Omental fat pad (tissue), 4 donors: ENCODE data around the gene SMIM41. TPM values are rescaled to one million over a fixed set of nuclear protein-coding genes. Genes with fewer than 3 reads are reported as not detected.

ENCODE experiments used
- ATAC-seq: fragments of 150-250 bp; one replicate; pipeline ENCODE4 v1.9.1; 2016; ENCODE audit warnings: mild to moderate bottlenecking, moderate library complexity; ENCODE audit not compliant: low FRiP score
- DNase-seq: peaks from one replicate; pipeline ENCODE4 v3.0.0-alpha.2; 2019; ENCODE audit warnings: low spot score
- CTCF ChIP-seq, 3 donors: fragments of 450-650 bp; IDR thresholded peaks; one replicate each; pipeline ENCODE4 v1.5.1; 2016 to 2017; ENCODE audit warnings: antibody characterized with exemption in 3 of 3, mild to moderate bottlenecking in 3 of 3, moderate library complexity in 2 of 3
- total RNA-seq, 4 donors: library from RNA; depleted of rRNA; stranded (reverse); fragments of >200 nt; gene quantifications; one replicate each; pipeline ENCODE4 v1.1.0, GENCODE V29; 2016

The SMIM41 gene
- total RNA-seq, 4 donors from 2014 or later: 1.1 to 1.9 (median 1.1) TPM; not detected in 1

GRCh38 chr12:52054833-52055730 lies 24.4 kb upstream of the SMIM41 start:
- ATAC-seq (no peak), DNase-seq (no peak)
- no peak for TF ChIP-seq CTCF (IDR thresholded peaks at IDR 0.05)

GRCh38 chr12:52055731-52056711 lies 23.5 kb upstream of the SMIM41 start:
- no peak for TF ChIP-seq CTCF (IDR thresholded peaks at IDR 0.05)
- ATAC-seq (no peak), DNase-seq (no peak)

- ATAC-seq: no peak
- TF ChIP-seq CTCF (IDR thresholded peaks at IDR 0.05): no peak
- DNase-seq: no peak
Measured at GRCh38 chr12:52056801-52057637, 22.5 kb upstream of the SMIM41 start.

GRCh38 chr12:52057638-52058576 lies 21.6 kb upstream of the SMIM41 start:
- ATAC-seq (no peak), DNase-seq (no peak)
- no peak for TF ChIP-seq CTCF (IDR thresholded peaks at IDR 0.05)

- ATAC-seq: peak; percentile 21
- no peak for TF ChIP-seq CTCF (IDR thresholded peaks at IDR 0.05)
- DNase-seq: no peak
Measured at GRCh38 chr12:52058631-52059361, 20.7 kb upstream of the SMIM41 start.
